Activated effector memory CD4-positive, alpha-beta T cell treated with anti-CD3 and anti-CD28 coated beads, Interleukin-2, amount 50 U/mL, for 16 hours (primary cell): ENCODE data around the gene UBL3.

ENCODE experiments used
- DNase-seq: peaks from one replicate; pipeline ENCODE4 v3.0.0-alpha.2; 2020

UBL3 gene

DNA sequence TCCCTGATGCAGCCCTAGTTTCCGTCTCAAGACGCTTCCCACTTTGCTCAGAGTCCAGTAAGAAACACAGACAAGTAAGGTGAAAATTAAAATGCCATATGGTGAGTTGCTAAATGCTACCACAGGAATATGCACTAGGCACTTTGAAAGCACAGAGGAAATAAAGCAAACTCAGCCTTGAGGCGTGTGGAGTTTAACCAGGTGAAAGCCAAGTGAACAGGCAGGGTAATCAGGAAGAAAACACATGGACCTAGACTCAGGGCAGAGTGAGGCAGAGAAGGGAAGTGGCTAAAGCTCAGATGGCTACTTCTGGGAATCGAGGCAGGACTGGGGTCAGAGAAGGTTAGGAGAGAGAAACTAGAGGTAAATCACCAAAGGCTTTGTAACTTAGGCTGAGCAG, 5.4 kb upstream of the UBL3 start:
- no peak for DNase-seq

- no peak for DNase-seq
Measured at GRCh38 chr13:29855009-29855408, 4.6 kb upstream of the UBL3 start.

DNA sequence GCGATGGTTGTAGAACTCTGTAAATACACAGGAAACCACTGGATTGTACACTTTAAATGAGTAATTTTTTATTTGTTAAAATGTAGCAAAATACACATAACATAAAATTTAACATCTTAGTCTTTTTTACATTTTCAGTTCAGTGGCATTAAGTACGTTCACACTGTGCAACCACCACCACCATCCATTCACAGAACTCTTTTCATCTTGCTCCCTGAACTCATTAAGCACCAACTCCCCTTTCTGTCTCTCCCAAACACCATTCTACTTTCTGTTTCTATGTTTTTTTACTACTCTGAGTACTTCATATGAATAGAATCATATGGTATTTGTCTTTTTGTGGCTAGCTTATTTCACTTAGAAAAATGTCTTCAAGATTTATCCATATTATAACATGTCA, 2.7 kb upstream of the UBL3 start:
- no peak for DNase-seq

GRCh38 chr13:29852472-29853054, 2.1 kb upstream of the UBL3 start:
- no peak for DNase-seq

- DNase-seq = peak; percentile 80
Measured at GRCh38 chr13:29849731-29850212, 645 bp downstream of the UBL3 start.

DNA sequence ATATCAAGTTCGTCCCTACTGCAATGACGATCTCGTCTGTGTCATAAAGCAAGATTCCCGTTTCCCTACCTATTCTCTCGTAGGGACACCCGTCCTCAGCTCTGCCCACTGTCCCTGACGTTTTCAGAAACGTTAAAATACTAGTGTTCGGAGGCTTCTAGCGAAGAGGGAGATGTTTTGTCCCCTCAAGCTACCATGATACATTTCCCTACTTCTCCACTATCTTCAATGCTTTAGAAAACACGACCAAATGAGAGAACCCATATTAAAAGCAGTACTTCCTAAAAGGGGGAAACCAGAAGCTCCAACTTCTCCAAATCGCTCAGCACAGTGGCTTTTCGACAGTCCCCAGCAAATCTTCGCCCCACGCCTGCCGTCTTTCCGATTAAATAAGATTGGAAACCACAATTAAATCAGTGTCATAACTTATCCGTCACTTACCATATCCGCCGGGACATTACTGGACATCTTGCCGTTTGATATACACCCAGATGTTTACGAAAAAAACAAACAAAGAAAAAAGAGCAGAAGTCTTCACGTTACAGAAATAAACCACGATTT, 1.3 kb downstream of the UBL3 start:
- peak; percentile 70 for DNase-seq

DNA sequence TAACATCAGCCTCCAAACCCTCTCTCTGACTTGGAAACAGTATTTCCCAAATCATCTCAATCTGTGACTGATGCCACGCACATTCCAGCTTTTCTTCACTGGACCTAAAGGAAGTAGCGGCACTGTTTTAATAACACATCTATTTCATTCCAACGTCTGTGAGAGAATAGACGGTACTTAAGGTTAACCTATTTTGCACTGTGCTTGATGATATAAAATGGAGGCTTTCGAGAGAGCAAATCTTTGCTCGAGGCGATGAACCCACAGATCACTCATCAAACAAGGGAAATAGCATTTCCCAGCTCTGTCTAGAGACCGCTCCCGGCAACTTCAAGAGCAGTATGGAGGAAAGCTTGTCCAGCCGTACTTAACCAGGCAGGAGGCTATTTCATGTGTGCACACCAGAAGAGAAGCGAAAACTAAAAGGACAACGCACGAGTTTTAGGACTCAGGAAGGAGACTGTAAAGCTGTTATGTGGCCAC, 2.9 kb downstream of the UBL3 start:
- DNase-seq = no peak

- DNase-seq = no peak
Measured at GRCh38 chr13:29846475-29847256, 3.8 kb downstream of the UBL3 start.

- DNase-seq = no peak
Measured at GRCh38 chr13:29845440-29846056, 4.9 kb downstream of the UBL3 start.

DNA sequence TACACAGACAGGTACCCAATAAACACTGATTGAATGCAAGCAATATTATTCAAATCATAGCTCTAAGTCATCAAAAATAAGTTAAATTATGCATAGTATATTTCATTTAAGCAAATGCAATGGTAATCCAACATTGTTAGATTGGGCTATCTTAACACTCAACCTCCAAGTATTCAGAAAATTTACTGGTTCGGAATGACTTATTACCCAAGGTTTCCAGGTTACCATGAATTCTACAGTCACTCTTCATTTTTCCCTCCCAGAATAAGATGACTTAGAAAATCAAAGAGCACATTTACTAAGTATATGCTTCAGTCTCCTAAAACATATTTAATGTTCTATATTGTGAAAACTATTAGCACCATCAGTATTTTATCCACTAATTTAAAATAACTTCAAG, 6.0 kb downstream of the UBL3 start:
- DNase-seq = no peak

GRCh38 chr13:29840585-29840984, 9.8 kb downstream of the UBL3 start:
- no peak for DNase-seq

GRCh38 chr13:29835280-29836061, 14.9 kb downstream of the UBL3 start:
- DNase-seq = no peak

DNA sequence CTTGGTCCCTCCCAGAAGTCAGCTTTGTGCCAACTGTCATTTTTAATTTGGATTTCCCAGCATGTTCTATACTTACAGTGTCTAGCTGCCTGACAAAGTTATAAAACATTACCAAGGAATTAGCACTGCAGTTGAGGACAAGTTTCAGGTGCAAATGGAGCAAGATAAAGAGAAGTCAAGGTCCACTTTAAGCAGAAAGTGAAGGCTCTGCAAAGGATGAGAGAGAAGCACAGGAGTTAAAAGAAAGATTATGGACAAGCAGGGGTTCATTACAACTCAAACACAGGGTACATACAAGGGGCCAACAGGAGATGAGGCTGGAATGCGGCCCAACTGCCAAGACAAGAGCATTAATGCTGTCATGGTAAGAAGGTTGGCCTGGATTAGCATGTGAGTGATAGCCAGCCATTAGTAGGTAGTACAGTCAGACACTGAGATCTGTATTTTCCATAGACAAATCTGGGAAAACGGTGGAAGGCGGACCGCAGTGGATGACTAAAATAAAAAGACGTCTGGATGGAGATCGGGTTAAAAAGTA, 17.6 kb downstream of the UBL3 start:
- DNase-seq = no peak

- no peak for DNase-seq
Measured at GRCh38 chr13:29830000-29830399, 20.4 kb downstream of the UBL3 start.

- DNase-seq = no peak
Measured at GRCh38 chr13:29819143-29819542, 31.3 kb downstream of the UBL3 start.

- DNase-seq = no peak
Measured at GRCh38 chr13:29817604-29818378, 32.6 kb downstream of the UBL3 start.

DNA sequence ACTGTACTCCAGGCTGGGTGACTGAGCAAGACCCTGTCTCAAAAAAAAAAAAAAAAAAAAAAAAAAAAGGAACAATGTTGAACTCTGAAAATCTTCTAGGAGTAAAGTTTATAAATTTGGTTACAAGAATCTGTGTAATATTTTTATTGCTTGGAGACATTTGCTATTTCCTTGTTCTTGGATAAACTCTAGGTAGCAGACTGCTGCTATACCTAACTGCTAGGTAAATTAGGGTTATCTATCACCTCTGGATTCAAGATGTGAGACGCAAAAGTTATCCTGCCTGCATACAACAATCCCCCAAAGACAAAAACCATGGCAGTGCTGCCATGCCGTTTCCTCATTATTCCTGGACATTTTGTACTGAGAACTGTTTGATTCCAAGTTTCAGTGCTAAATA, 33.7 kb downstream of the UBL3 start:
- DNase-seq = no peak

- no peak for DNase-seq
Measured at GRCh38 chr13:29815336-29815735, 35.1 kb downstream of the UBL3 start.

- DNase-seq = no peak
Measured at GRCh38 chr13:29810898-29811297, 39.5 kb downstream of the UBL3 start.

- DNase-seq = no peak
Measured at GRCh38 chr13:29810145-29810742, 40.2 kb downstream of the UBL3 start.

GRCh38 chr13:29808264-29808663, 42.2 kb downstream of the UBL3 start:
- DNase-seq = no peak
